GM19043 (cell line): ENCODE results near the gene SORBS2.

Experiments
- ATAC-seq: cut with Tn5 transposase; IDR thresholded peaks from one replicate; pipeline ENCODE4 v1.9.1; 2021; ENCODE audit warnings: low read depth; ENCODE audit not compliant: unreplicated experiment

The SORBS2 gene

DNA sequence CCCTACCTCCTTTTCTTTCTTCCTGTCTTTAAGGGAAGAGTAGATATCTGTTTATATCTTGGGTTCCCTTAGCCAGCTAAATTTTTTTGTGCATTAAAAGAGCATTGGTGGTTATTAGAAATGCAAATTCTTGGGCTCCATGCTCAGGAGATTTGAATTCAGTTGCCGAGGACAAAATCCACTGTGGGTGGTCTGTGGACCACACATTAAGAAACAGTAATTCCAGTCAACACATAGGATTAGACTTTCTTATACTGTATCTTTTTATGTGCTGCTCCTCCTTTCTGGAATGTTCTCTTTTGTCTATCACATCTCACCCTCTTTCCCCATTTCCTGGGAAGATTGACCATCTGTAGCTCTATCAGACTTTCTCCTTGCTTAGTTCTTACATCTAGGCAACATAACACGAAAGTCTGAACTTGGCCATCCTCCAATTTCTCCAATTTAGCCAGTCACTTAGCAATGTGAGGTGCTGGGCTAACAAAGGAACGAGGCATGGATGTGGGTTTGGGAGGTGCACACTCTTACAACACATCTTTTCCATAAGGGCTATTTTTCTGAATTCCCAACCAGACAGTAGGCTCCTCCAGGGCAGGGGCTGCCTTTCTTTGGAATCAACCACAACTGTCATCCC, 271.4 kb downstream of the SORBS2 start:
- no peak for ATAC-seq

DNA sequence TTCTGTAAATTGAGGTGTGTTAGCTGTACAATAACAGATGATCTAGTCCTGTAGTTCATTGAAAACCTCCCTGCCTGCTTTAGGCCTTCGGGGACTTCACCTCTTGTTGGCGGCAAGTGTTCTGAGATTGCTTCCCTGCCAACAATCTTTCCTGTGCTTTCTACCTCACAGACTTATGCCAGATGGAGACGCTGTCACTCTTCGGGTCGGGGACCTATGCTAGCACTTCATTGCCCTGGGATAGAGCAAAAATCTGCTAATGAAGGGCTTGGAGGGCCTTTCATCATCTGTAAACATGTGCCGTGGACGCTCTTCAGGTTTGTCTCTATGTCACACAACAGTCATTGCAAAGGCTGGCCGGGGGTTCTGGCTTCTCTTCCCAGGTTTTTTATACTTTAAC, 272.0 kb downstream of the SORBS2 start:
- no peak for ATAC-seq

DNA sequence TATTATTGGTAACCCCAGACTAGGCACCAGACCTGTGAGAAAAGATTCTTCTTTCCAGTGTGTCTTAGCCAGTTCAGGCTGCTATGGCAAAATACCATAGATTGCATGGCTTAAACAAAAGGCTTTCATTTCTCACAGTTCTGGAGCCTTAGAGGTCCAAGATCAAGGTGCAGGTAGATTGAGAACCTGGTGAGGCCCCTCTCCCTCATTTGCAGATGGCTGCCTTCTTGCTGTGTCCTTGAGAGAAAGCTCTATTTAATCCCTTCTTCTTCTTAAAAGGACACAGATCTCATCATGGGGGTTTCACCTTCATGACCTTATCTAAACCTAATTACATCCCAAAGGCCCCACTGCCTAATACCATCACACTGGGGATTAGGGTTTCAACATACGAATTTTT, 273.2 kb downstream of the SORBS2 start:
- ATAC-seq = no peak

DNA sequence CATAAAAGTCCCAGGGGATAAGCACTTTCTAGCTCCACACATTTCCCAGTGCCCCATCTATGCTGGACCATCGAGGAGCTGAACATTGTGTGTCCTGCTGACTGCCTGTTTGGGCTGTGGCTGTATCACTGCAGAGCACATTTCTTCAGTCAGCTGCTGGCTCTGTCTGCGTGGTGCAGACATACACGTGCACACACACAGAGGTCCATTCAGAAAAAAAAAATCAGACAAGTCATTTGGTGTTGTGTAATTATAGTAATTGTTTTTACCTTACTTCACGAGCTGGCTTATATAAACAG, 275.6 kb downstream of the SORBS2 start:
- no peak for ATAC-seq

DNA sequence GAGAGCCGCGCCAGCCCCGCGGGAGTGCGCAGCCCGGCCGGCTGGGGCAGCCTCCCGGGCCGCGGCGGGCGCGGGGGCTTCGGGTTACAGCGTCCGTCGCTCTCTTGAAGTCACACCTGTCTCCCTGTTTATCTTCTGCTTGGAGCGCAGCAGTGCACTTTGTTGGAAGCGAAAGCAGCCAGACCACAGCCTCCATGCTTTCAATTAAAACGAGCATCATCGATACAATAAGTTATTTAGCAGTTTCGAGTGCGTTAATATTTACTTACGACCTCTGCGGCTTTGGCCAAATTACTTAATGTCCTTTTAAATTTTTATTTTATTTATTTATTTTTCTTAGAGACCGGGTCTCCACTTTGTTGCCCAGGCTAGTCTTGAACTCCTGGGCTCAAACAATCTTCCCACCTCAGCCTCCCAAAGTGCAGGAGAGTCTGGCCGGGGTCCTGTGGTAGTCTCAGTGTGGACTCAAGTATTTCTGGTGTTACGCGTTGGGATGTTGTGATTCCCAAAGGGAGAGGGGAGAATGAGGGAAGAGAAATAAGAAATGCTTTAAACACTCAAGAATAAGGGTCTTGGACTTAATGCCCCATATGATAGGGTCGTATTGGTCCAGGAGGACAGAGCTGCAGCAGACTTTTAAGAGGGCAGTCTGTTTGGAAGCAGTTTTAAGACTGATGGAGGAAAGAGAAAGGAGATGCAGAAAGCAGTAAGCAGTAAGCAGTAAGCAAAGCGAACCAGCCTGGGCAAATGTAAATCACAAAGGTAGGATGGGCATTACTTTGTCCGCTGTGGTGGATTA, 276.2 kb downstream of the SORBS2 start:
- no peak for ATAC-seq
